Fibroblast of mammary gland (primary cell): ENCODE data around the gene SYCE3.

Experiments used
- DNase-seq: peaks from one replicate; pipeline ENCODE4 v3.0.0-alpha.2; 2010; ENCODE audit warnings: low read depth
- H3K4me3 ChIP-seq: 2 replicates; pipeline ENCODE4 v1.5.1; 2011; ENCODE audit warnings: low read depth, mild to moderate bottlenecking, low read length, moderate library complexity; ENCODE audit not compliant: control insufficient read depth
- CTCF ChIP-seq: conservative IDR thresholded peaks from 2 replicates; pipeline ENCODE4 v1.5.1; 2011; ENCODE audit warnings: low read depth, low read length, inconsistent platforms; ENCODE audit not compliant: control insufficient read depth, insufficient read depth

Gene SYCE3

GRCh38 chr22:50561401-50562358, 1.0 kb downstream of the SYCE3 start:
- TF ChIP-seq CTCF: no peak
- no peak for DNase-seq
- H3K4me3 ChIP-seq: no peak overlapping the region

- DNase-seq: no peak
- H3K4me3 ChIP-seq: no peak overlapping the region
- TF ChIP-seq CTCF: no peak
Observed at GRCh38 chr22:50560034-50560433, 2.7 kb downstream of the SYCE3 start.

GRCh38 chr22:50556703-50557102, 6.0 kb downstream of the SYCE3 start:
- no peak for TF ChIP-seq CTCF
- no peak for DNase-seq
- H3K4me3 ChIP-seq: no peak overlapping the region

GRCh38 chr22:50553310-50553709, 9.4 kb downstream of the SYCE3 start:
- DNase-seq: no peak
- no peak overlapping the region for H3K4me3 ChIP-seq
- TF ChIP-seq CTCF: no peak

GRCh38 chr22:50551160-50551752, 11.5 kb downstream of the SYCE3 start:
- TF ChIP-seq CTCF: no peak
- H3K4me3 ChIP-seq: no peak overlapping the region
- DNase-seq: no peak

GRCh38 chr22:50550395-50550794, 12.3 kb downstream of the SYCE3 start:
- H3K4me3 ChIP-seq: no peak overlapping the region
- TF ChIP-seq CTCF: no peak
- no peak for DNase-seq
